HCT116 (cell line): ENCODE data around the gene SPTBN1. TPM values are rescaled to one million over a fixed set of nuclear protein-coding genes. Genes with fewer than 3 reads are reported as not detected.

Experiments
- ATAC-seq: fragments of 200-7000 bp; cut with Tn5 transposase; 2 replicates; pipeline ENCODE4 v1.9.1; 2020; ENCODE audit warnings: mild to moderate bottlenecking, moderate library complexity
- BruUV-seq: library from RNA; stranded (reverse); fragments of 400-500 nt; replicated peaks from 2 replicates; lab custom pipeline; 2021; lab: Mats Ljungman, UMichigan
- CTCF ChIA-PET: fragments of 300-600 bp; sonication (Branson Sonifier 250); formaldehyde crosslinking; loops from one replicate; lab custom pipeline; 2021; ENCODE audit warnings: antibody characterized with exemption; lab: Charles Lee
- POLR2A ChIA-PET: fragments of 300-600, 350-600 bp; sonication (Branson Sonifier 250); formaldehyde crosslinking; loops from one replicate; lab custom pipeline; 2021; ENCODE audit warnings: antibody characterized with exemption; lab: Charles Lee
- RAD21 ChIA-PET, 2 experiments: fragments of 300-600 bp; sonication (Branson Sonifier 250); formaldehyde crosslinking; loops; one replicate each; lab custom pipeline; 2023; ENCODE audit warnings: low total read pairs in 2 of 2; ENCODE audit not compliant: uncharacterized antibody in 2 of 2, unreplicated experiment in 2 of 2, low non-redundant PET in 1 of 2; lab: Charles Lee
- DNase-seq: peaks from one replicate; pipeline ENCODE4 v3.0.0-alpha.2; 2010; ENCODE audit warnings: low read depth, low spot score
- H2AFZ ChIP-seq: fragments of 200-600 bp; shearing (Covaris generic), sonication (generic); 2 replicates; pipeline ENCODE4 v1.6.1; 2017; ENCODE audit warnings: low read depth, mixed run types, mixed read lengths, antibody characterized with exemption, low read length; ENCODE audit not compliant: poor library complexity, severe bottlenecking
- H3K27ac ChIP-seq: 2 replicates; pipeline ENCODE4 v1.5.1; 2012; ENCODE audit warnings: low read depth, low read length
- H3K27me3 ChIP-seq: fragments of 200-600 bp; sonication (generic); 2 replicates; pipeline ENCODE4 v1.6.1; 2016; ENCODE audit warnings: mixed run types, low read length, mixed read lengths; ENCODE audit not compliant: insufficient read depth
- H3K36me3 ChIP-seq, 2 experiments: fragments of 200-500 bp in 1 of 2; fragments of 200-600 bp in 1 of 2; sonication (Bioruptor generic) in 1 of 2; sonication (generic) in 1 of 2; 2 replicates each; pipeline versions ENCODE4 v1.5.1 to v1.6.1; 2014 to 2016; ENCODE audit warnings: low read length in 2 of 2, inconsistent platforms in 1 of 2, mixed read lengths in 1 of 2, mixed run types in 1 of 2; ENCODE audit not compliant: insufficient read depth in 2 of 2, control insufficient read depth in 1 of 2
- H3K4me1 ChIP-seq, 2 experiments: fragments of 200-600 bp in 1 of 2; sonication (generic) in 1 of 2; 2 replicates each; pipeline versions ENCODE4 v1.5.1 to v1.6.1; 2012 to 2017; ENCODE audit warnings: low read length in 2 of 2, inconsistent platforms in 1 of 2, mild to moderate bottlenecking in 1 of 2, mixed read lengths in 1 of 2, mixed run types in 1 of 2, moderate library complexity in 1 of 2; ENCODE audit not compliant: insufficient read depth in 2 of 2, control insufficient read depth in 1 of 2
- H3K4me2 ChIP-seq: fragments of 200-600 bp; sonication (generic); 2 replicates; pipeline ENCODE4 v1.6.1; 2017; ENCODE audit warnings: mixed run types, low read length, mixed read lengths
- H3K4me3 ChIP-seq, 2 experiments: fragments of 200-600 bp in 1 of 2; sonication (generic) in 1 of 2; replicated peaks in 1 of 2; 2 replicates each; pipeline ENCODE4 v1.5.1; 2011 to 2016; ENCODE audit warnings: low read length in 2 of 2, control low read depth in 1 of 2, low read depth in 1 of 2, mild to moderate bottlenecking in 1 of 2, mixed read lengths in 1 of 2, mixed run types in 1 of 2
- H3K79me2 ChIP-seq: fragments of 200-600 bp; sonication (generic); 2 replicates; pipeline ENCODE4 v1.6.1; 2017; ENCODE audit warnings: mild to moderate bottlenecking, mixed run types, low read length, moderate library complexity, mixed read lengths; ENCODE audit not compliant: insufficient read depth
- H3K9ac ChIP-seq: fragments of 200-600 bp; sonication (generic); 2 replicates; pipeline ENCODE4 v1.6.1; 2016; ENCODE audit warnings: low read length, mixed read lengths
- H3K9me2 ChIP-seq: fragments of 200-600 bp; sonication (generic), shearing (Covaris generic); 2 replicates; pipeline ENCODE4 v1.6.1; 2017; ENCODE audit warnings: mixed run types, mild to moderate bottlenecking, moderate library complexity; ENCODE audit not compliant: insufficient read depth
- H3K9me3 ChIP-seq, 2 experiments: fragments of 200-500 bp in 1 of 2; fragments of 200-600 bp in 1 of 2; sonication (Bioruptor generic) in 1 of 2; sonication (generic) in 1 of 2; 2 replicates each; pipeline ENCODE4 v1.6.1; 2014 to 2017; ENCODE audit warnings: low read length in 2 of 2, mixed read lengths in 2 of 2, inconsistent platforms in 1 of 2, low read depth in 1 of 2, mild to moderate bottlenecking in 1 of 2, mixed run types in 1 of 2, moderate library complexity in 1 of 2; ENCODE audit not compliant: control insufficient read depth in 1 of 2, insufficient read depth in 1 of 2
- H4K20me1 ChIP-seq: fragments of 200-600 bp; sonication (generic), shearing (Covaris generic); 2 replicates; pipeline ENCODE4 v1.6.1; 2017; ENCODE audit warnings: mixed run types, mild to moderate bottlenecking, moderate library complexity; ENCODE audit not compliant: insufficient read depth
- ELF1 ChIP-seq: IDR thresholded peaks from 2 replicates; pipeline ENCODE4 v1.6.1; 2012; ENCODE audit warnings: low read depth, borderline replicate concordance
- EZH2 ChIP-seq: fragments of 200-600 bp; sonication (generic); IDR thresholded peaks from 2 replicates; pipeline ENCODE4 v1.6.1; 2017; ENCODE audit warnings: antibody characterized with exemption, mixed run types
- JUND ChIP-seq: IDR thresholded peaks from 2 replicates; pipeline ENCODE4 v1.6.1; 2012
- POLR2AphosphoS5 ChIP-seq: IDR thresholded peaks from 2 replicates; pipeline ENCODE4 v1.6.1; 2011; ENCODE audit warnings: mild to moderate bottlenecking, low read depth, low read length, moderate library complexity
- SP1 ChIP-seq: IDR thresholded peaks from 2 replicates; pipeline ENCODE4 v1.6.1; 2012; ENCODE audit warnings: low read depth
- intact Hi-C: fragments of 100-400 bp; cut with micrococcal nuclease; formaldehyde crosslinking; loops from 2 replicates; pipeline ENCODE4 v1.10.0; 2022
- total RNA-seq: library from RNA; stranded (reverse); gene quantifications from one replicate; pipeline ENCODE4 v1.2.1, GENCODE V29; 2021; ENCODE audit not compliant: unreplicated experiment
- TF ChIP-seq, protein P1 (sequence below): IDR thresholded peaks from 2 replicates; pipeline ENCODE4 v1.6.1; 2012; ENCODE audit warnings: low read depth
- TF ChIP-seq, protein P2 (sequence below): IDR thresholded peaks from 2 replicates; pipeline ENCODE4 v1.6.1; 2011; ENCODE audit warnings: mild to moderate bottlenecking, low read length, moderate library complexity; ENCODE audit not compliant: insufficient replicate concordance; ENCODE audit errors: extremely low read depth
- TF ChIP-seq, protein P3 (sequence below): IDR thresholded peaks from 2 replicates; pipeline ENCODE4 v1.6.1; 2012

The SPTBN1 gene
- total RNA-seq, 1 experiment from 2014 or later, result 84.4 TPM

DNA sequence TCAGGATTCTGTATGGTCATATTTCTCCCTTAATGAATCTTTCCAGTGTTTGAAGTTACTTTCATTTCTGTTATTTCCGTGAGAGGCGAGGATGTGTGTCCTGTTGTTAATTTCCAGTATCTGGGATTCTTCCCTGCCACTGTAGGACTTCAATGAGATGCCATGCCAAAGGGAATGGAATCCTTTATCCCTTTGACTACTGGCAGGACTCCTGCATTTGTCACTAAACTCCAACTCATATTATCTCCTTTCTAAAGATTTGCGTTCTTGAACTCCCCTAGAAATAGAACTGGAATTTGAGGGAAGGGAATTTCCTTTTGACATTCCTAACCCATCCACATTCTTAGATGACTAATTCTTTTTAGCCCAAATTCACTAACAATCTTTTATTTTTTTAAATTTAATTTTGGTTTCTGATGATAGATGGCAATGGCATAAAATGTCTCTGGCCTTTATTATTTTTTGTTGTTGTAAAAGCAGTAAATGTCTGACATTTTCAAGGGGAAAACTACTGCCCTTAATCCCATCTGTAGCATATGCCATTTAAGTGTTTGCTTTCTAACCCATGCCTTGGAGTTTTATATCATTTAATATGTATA lies 179.5 kb downstream of the SPTBN1 start:
- H3K27me3 ChIP-seq, result no peaks in the 10 kb centered on the region
- intact Hi-C loops, result no loop called here
- H3K9me2 ChIP-seq, result no peaks in the 10 kb centered on the region
- ATAC-seq, result no peak
- ChIA-PET POLR2A (no interaction called here), CTCF (no interaction called here), RAD21 (no interaction called here)
- no peaks in the 10 kb centered on the region for H3K79me2 ChIP-seq
- DNase-seq, result no peak
- no TSS peak for BruUV-seq
- H3K27ac ChIP-seq, result no peak overlapping the region
- H2AFZ ChIP-seq, result no peak overlapping the region
- H3K9me3 ChIP-seq, result no peaks in the 10 kb centered on the region
- no peak overlapping the region for H3K4me3 ChIP-seq
- H3K4me2 ChIP-seq, result no peak overlapping the region
- peaks cover 25 to 27% of the 10 kb centered on the region in 2 experiments; a peak in 3 of 4 replicates for H3K36me3 ChIP-seq
- H3K9ac ChIP-seq, result no peak overlapping the region
- H3K4me1 ChIP-seq, result no peaks in the 10 kb centered on the region
- H4K20me1 ChIP-seq, result no peaks in the 10 kb centered on the region
- TF ChIP-seq SP1, result no peak
- TF ChIP-seq, protein P1, sequence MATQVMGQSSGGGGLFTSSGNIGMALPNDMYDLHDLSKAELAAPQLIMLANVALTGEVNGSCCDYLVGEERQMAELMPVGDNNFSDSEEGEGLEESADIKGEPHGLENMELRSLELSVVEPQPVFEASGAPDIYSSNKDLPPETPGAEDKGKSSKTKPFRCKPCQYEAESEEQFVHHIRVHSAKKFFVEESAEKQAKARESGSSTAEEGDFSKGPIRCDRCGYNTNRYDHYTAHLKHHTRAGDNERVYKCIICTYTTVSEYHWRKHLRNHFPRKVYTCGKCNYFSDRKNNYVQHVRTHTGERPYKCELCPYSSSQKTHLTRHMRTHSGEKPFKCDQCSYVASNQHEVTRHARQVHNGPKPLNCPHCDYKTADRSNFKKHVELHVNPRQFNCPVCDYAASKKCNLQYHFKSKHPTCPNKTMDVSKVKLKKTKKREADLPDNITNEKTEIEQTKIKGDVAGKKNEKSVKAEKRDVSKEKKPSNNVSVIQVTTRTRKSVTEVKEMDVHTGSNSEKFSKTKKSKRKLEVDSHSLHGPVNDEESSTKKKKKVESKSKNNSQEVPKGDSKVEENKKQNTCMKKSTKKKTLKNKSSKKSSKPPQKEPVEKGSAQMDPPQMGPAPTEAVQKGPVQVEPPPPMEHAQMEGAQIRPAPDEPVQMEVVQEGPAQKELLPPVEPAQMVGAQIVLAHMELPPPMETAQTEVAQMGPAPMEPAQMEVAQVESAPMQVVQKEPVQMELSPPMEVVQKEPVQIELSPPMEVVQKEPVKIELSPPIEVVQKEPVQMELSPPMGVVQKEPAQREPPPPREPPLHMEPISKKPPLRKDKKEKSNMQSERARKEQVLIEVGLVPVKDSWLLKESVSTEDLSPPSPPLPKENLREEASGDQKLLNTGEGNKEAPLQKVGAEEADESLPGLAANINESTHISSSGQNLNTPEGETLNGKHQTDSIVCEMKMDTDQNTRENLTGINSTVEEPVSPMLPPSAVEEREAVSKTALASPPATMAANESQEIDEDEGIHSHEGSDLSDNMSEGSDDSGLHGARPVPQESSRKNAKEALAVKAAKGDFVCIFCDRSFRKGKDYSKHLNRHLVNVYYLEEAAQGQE, result no peak
- TF ChIP-seq, protein P2, sequence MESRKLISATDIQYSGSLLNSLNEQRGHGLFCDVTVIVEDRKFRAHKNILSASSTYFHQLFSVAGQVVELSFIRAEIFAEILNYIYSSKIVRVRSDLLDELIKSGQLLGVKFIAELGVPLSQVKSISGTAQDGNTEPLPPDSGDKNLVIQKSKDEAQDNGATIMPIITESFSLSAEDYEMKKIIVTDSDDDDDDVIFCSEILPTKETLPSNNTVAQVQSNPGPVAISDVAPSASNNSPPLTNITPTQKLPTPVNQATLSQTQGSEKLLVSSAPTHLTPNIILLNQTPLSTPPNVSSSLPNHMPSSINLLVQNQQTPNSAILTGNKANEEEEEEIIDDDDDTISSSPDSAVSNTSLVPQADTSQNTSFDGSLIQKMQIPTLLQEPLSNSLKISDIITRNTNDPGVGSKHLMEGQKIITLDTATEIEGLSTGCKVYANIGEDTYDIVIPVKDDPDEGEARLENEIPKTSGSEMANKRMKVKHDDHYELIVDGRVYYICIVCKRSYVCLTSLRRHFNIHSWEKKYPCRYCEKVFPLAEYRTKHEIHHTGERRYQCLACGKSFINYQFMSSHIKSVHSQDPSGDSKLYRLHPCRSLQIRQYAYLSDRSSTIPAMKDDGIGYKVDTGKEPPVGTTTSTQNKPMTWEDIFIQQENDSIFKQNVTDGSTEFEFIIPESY, result no peak
- no peak for TF ChIP-seq ELF1
- no peak for TF ChIP-seq EZH2
- no peak for TF ChIP-seq POLR2AphosphoS5
- TF ChIP-seq JUND, result no peak
- TF ChIP-seq, protein P3, sequence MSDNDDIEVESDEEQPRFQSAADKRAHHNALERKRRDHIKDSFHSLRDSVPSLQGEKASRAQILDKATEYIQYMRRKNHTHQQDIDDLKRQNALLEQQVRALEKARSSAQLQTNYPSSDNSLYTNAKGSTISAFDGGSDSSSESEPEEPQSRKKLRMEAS, result no peak
